HG03565 (cell line): ENCODE data around the gene EDIL3.

ENCODE experiments used
- ATAC-seq: cut with Tn5 transposase; IDR thresholded peaks from one replicate; pipeline ENCODE4 v1.9.1; 2021; ENCODE audit warnings: mild to moderate bottlenecking, moderate library complexity; ENCODE audit not compliant: unreplicated experiment

The EDIL3 gene

GRCh38 chr5:84384604-84385575 lies at the start of gene EDIL3:
EDIL3 (minus strand) TSS chr5:84384880; CDS start chr5:84384374, 506 bp downstream.
- no peak for ATAC-seq

- no peak for ATAC-seq
These were observed 48.8 kb upstream of the EDIL3 start for GRCh38 chr5:84433461-84433860.

- no peak for ATAC-seq
These were observed 46.4 kb upstream of the EDIL3 start for GRCh38 chr5:84430863-84431663.

GRCh38 chr5:84430079-84430478 lies 45.4 kb upstream of the EDIL3 start:
- ATAC-seq, result no peak

GRCh38 chr5:84425365-84425881 lies 40.7 kb upstream of the EDIL3 start:
- ATAC-seq, result no peak

GRCh38 chr5:84419742-84420141 lies 35.1 kb upstream of the EDIL3 start:
- no peak for ATAC-seq

GRCh38 chr5:84411832-84412605 lies 27.3 kb upstream of the EDIL3 start:
- no peak for ATAC-seq

GRCh38 chr5:84406111-84406510 lies 21.4 kb upstream of the EDIL3 start:
- ATAC-seq, result no peak

GRCh38 chr5:84403773-84404172 lies 19.1 kb upstream of the EDIL3 start:
- ATAC-seq, result no peak

- ATAC-seq, result no peak
These were observed 12.7 kb upstream of the EDIL3 start for GRCh38 chr5:84397385-84397784.

- ATAC-seq, result no peak
These were observed 9.3 kb upstream of the EDIL3 start for GRCh38 chr5:84393969-84394368.

GRCh38 chr5:84392836-84393235 lies 8.2 kb upstream of the EDIL3 start:
- no peak for ATAC-seq

- no peak for ATAC-seq
These were observed 1.0 kb upstream of the EDIL3 start for GRCh38 chr5:84385705-84386104.

GRCh38 chr5:84383816-84384603 lies 670 bp downstream of the EDIL3 start:
- ATAC-seq, result no peak

GRCh38 chr5:84383296-84383815 lies 1.3 kb downstream of the EDIL3 start:
- ATAC-seq, result no peak

GRCh38 chr5:84382363-84383295 lies 2.1 kb downstream of the EDIL3 start:
- no peak for ATAC-seq

- ATAC-seq, result no peak
These were observed 2.9 kb downstream of the EDIL3 start for GRCh38 chr5:84381502-84382362.

GRCh38 chr5:84379749-84380148 lies 4.9 kb downstream of the EDIL3 start:
- ATAC-seq, result no peak
